GM18517 (cell line): Measurements from ENCODE around the gene PXMP4.
"Not testable (repeated sequence)": the region's sequence is repeated elsewhere in the genome, so short reads cannot be mapped to it uniquely, and the experiment has no call there.

Experiments used
- ATAC-seq: cut with Tn5 transposase; IDR thresholded peaks from one replicate; pipeline ENCODE4 v1.9.1; 2021; ENCODE audit warnings: mild to moderate bottlenecking, moderate library complexity; ENCODE audit not compliant: unreplicated experiment

PXMP4 gene

GRCh38 chr20:33719989-33720709 is at the start of gene PXMP4:
Gene PXMP4 (minus strand): TSS chr20:33720310. CDS start chr20:33720207, 103 bp downstream.
- peak; percentile 98 for ATAC-seq

- no peak for ATAC-seq
Measured at GRCh38 chr20:33769043-33769442, 48.9 kb upstream of the PXMP4 start.

- ATAC-seq = no peak
Measured at GRCh38 chr20:33767777-33768138, 47.6 kb upstream of the PXMP4 start.

GRCh38 chr20:33766686-33767085 is 46.6 kb upstream of the PXMP4 start:
- no peak for ATAC-seq

GRCh38 chr20:33765592-33765991 is 45.5 kb upstream of the PXMP4 start:
- no peak for ATAC-seq

- no peak for ATAC-seq
Measured at GRCh38 chr20:33765099-33765498, 45.0 kb upstream of the PXMP4 start.

- no peak for ATAC-seq
Measured at GRCh38 chr20:33761698-33762250, 41.7 kb upstream of the PXMP4 start.

GRCh38 chr20:33757458-33757857 is 37.3 kb upstream of the PXMP4 start:
- ATAC-seq = no peak

GRCh38 chr20:33757046-33757445 is 36.9 kb upstream of the PXMP4 start:
- ATAC-seq = no peak

- not testable (repeated sequence) for ATAC-seq
Measured at GRCh38 chr20:33755936-33756490, 35.9 kb upstream of the PXMP4 start.

GRCh38 chr20:33753763-33754162 is 33.7 kb upstream of the PXMP4 start:
- no peak for ATAC-seq

GRCh38 chr20:33753143-33753542 is 33.0 kb upstream of the PXMP4 start:
- no peak for ATAC-seq

- no peak for ATAC-seq
Measured at GRCh38 chr20:33751775-33752174, 31.7 kb upstream of the PXMP4 start.

GRCh38 chr20:33746325-33746998 is 26.4 kb upstream of the PXMP4 start:
- no peak for ATAC-seq

- ATAC-seq = no peak
Measured at GRCh38 chr20:33744773-33745385, 24.8 kb upstream of the PXMP4 start.

- no peak for ATAC-seq
Measured at GRCh38 chr20:33744181-33744580, 24.1 kb upstream of the PXMP4 start.

GRCh38 chr20:33740189-33740588 is 20.1 kb upstream of the PXMP4 start:
- ATAC-seq = no peak

- no peak for ATAC-seq
Measured at GRCh38 chr20:33739493-33739892, 19.4 kb upstream of the PXMP4 start.

- ATAC-seq = no peak
Measured at GRCh38 chr20:33736962-33737361, 16.9 kb upstream of the PXMP4 start.

GRCh38 chr20:33733654-33734576 is 13.8 kb upstream of the PXMP4 start:
- no peak for ATAC-seq
